ENCODE measurements around the gene PRR9. TPM values are rescaled to one million over a fixed set of nuclear protein-coding genes. Genes with fewer than 3 reads are reported as not detected.

Gene PRR9
- total RNA-seq, 1 donor from 2014 or later: not detected

GRCh38 chr1:153190373-153190772, 27.0 kb upstream of the PRR9 start:
- ChIA-PET CTCF (no interaction called here), POLR2A (no interaction called here)
- Mint-ChIP-seq H3K4me1 (no peaks in the 10 kb centered on the region), H3K4me3 (no peak overlapping the region), H3K9me3 (peaks cover 8% of the 10 kb centered on the region), H3K36me3 (ENCODE audit: low read depth) (no peaks in the 10 kb centered on the region), H3K27ac (no peak overlapping the region), H3K27me3 (peaks cover 57% of the 10 kb centered on the region)
- intact Hi-C loops (cut with micrococcal nuclease): no loop called here
- no peak for ATAC-seq (ENCODE audit: low read depth)
- no peak for TF ChIP-seq CTCF (IDR thresholded peaks at IDR 0.05)
- DNase-seq: no peak

DNA sequence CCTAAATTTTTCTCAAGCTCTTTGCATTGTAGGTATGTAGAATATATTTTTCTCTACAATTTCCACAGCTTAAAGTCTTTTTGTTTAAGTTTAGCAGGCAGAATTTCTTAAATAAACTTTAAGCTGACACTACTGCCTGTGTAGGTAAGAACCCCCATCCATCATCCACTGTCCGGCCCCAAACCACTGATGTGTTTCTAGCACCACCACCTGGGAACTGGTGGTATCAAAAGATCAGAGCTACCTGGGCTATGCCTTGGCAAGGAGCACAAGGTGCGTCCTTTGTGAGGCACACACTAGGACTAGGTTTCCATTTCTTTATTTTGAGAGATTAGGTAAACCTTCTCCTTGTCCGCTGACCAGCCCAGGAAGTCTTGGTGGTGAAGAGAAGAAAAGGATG, 24.7 kb upstream of the PRR9 start:
- Mint-ChIP-seq H3K4me3 (no peak overlapping the region), H3K27me3 (peaks cover 50% of the 10 kb centered on the region), H3K9me3 (no peaks in the 10 kb centered on the region), H3K4me1 (no peaks in the 10 kb centered on the region), H3K36me3 (ENCODE audit: low read depth) (no peaks in the 10 kb centered on the region), H3K27ac (no peak overlapping the region)
- POLR2A ChIA-PET: no interaction called here
- CTCF ChIA-PET: no interaction called here
- ATAC-seq (ENCODE audit: low read depth) (no peak), DNase-seq (no peak)
- intact Hi-C loops (cut with micrococcal nuclease): no loop called here
- no peak for TF ChIP-seq CTCF (IDR thresholded peaks at IDR 0.05)

DNA sequence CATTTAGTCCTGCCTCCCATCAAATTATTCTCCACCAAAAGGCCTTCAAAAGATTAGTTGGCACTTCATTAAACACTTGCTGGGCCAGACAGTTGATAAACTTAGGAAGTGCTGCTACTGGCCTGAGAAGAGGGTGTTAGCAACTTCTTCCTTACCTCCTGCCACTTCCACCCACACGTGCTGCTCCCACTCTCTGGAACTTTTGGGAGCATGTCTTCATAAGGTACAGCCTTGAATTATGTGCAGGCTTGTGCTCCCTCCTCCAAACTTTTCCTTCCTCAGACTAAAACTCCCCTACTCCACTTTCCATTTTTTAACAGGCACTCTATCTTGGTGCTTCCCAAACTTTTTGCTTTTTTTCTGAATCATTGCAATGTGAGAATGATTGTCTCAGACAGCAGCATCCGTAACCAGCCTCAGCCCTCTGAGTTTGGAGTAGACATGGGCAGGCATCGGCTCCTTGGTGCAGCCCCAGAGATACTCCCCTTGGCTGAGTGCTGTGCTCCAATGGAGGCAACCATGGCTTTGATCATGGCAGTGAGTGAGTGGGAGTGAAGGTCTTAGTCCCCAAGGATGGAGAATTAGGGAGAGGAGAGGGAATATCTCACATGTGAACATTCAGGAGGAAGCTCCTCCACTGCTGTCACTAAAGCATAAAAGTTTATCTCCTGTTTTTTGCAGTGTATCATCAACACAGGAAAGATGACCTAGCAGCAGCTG, 22.9 kb upstream of the PRR9 start:
- H3K27ac Mint-ChIP-seq: no peak overlapping the region
- H3K9me3 Mint-ChIP-seq: no peaks in the 10 kb centered on the region
- TF ChIP-seq CTCF (IDR thresholded peaks at IDR 0.05): no peak
- intact Hi-C loops (cut with micrococcal nuclease): no loop called here
- H3K4me3 Mint-ChIP-seq: no peak overlapping the region
- H3K4me1 Mint-ChIP-seq: no peaks in the 10 kb centered on the region
- DNase-seq: no peak
- H3K27me3 Mint-ChIP-seq: peaks cover 53% of the 10 kb centered on the region
- no peak for ATAC-seq (ENCODE audit: low read depth)
- ChIA-PET CTCF (no interaction called here), POLR2A (no interaction called here)
- H3K36me3 Mint-ChIP-seq (ENCODE audit: low read depth): no peaks in the 10 kb centered on the region

- H3K4me3 Mint-ChIP-seq: no peak overlapping the region
- H3K4me1 Mint-ChIP-seq: no peaks in the 10 kb centered on the region
- peaks cover 48% of the 10 kb centered on the region for H3K27me3 Mint-ChIP-seq
- H3K36me3 Mint-ChIP-seq (ENCODE audit: low read depth): no peaks in the 10 kb centered on the region
- no peaks in the 10 kb centered on the region for H3K9me3 Mint-ChIP-seq
- ChIA-PET CTCF (no interaction called here), POLR2A (no interaction called here)
- no peak for ATAC-seq (ENCODE audit: low read depth)
- no peak for DNase-seq
- intact Hi-C loops (cut with micrococcal nuclease): no loop called here
- no peak overlapping the region for H3K27ac Mint-ChIP-seq
- no peak for TF ChIP-seq CTCF (IDR thresholded peaks at IDR 0.05)
Measured at GRCh38 chr1:153195216-153195615, 22.2 kb upstream of the PRR9 start.

DNA sequence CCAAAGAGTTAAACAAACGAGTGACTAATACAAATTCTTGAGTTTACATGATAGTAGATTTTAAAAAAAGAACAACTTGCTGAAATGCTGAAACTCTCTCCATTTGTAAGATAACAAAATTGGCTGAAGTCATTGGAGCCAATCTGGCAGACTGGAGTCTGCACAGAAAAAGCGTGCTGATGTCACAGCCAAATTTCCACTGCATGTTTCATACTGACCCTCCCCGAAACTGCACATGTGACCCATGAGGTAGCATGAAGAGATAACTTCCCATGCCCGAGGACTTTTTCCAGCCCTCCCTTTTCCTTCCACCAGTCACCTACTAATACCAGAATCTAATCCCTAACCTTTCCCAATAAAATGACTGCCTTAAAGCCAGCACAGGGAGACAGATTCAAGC, 15.4 kb upstream of the PRR9 start:
- ChIA-PET CTCF (no interaction called here), POLR2A (no interaction called here)
- Mint-ChIP-seq H3K27ac (no peak overlapping the region), H3K9me3 (no peaks in the 10 kb centered on the region), H3K27me3 (peaks cover 24% of the 10 kb centered on the region), H3K4me1 (no peaks in the 10 kb centered on the region), H3K4me3 (no peak overlapping the region), H3K36me3 (ENCODE audit: low read depth) (no peaks in the 10 kb centered on the region)
- intact Hi-C loops (cut with micrococcal nuclease): no loop called here
- no peak for TF ChIP-seq CTCF (IDR thresholded peaks at IDR 0.05)
- no peak for ATAC-seq (ENCODE audit: low read depth)
- no peak for DNase-seq

Measured in activated B cell treated with CpG ODN at 0.5 μM for 24 hours (primary cell).